Epithelial cell of esophagus (primary cell): ENCODE measurements around the gene DOC2A.

Experiments used
- DNase-seq: peaks from one replicate; pipeline ENCODE4 v3.0.0; 2010; ENCODE audit warnings: low read depth
- H3K4me3 ChIP-seq: 2 replicates; pipeline ENCODE4 v1.5.1; 2011; ENCODE audit warnings: mild to moderate bottlenecking, low read length, control low read depth
- TF ChIP-seq, protein P1 (sequence below): IDR thresholded peaks from 2 replicates; pipeline ENCODE4 v1.5.1; 2011; ENCODE audit warnings: low read depth, mild to moderate bottlenecking, low read length, control low read depth, inconsistent platforms; ENCODE audit not compliant: insufficient read depth; ENCODE audit errors: missing control alignments

Gene DOC2A

DNA sequence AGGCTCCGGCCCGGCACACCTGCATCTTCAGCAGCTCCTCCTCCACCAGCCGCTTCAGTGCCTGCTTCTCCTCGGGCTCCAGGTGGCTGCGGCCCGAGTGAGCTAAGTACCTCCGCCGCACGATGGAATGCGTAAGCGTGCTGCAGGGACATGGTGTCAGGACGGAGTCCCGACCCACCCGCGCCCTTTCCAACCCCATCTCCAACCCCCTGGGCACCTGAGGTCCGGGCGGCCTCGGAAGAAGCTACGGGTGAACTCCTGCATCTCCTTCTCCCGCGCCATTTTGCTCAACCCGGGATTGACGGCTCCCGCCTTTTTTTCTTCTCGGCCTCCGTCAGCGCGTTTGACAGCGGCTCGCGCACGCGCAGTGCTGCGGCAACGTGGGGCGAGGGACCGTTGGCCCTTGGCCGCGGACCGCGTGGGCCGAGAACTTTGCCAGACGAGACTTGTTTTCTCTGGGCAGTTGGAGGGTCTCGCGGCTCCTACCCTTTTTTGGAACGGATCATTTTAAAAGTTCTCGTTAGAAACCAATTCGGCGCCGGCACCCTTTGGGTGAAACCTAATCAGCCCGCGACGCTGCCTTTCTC is 15.4 kb downstream of the DOC2A start, which contains the start of gene HIRIP3:
TSS of gene HIRIP3 (minus strand) at position 294 of the 587 bp plus-strand sequence. CDS start at position 282, 12 bp downstream.
- TF ChIP-seq, protein P1, sequence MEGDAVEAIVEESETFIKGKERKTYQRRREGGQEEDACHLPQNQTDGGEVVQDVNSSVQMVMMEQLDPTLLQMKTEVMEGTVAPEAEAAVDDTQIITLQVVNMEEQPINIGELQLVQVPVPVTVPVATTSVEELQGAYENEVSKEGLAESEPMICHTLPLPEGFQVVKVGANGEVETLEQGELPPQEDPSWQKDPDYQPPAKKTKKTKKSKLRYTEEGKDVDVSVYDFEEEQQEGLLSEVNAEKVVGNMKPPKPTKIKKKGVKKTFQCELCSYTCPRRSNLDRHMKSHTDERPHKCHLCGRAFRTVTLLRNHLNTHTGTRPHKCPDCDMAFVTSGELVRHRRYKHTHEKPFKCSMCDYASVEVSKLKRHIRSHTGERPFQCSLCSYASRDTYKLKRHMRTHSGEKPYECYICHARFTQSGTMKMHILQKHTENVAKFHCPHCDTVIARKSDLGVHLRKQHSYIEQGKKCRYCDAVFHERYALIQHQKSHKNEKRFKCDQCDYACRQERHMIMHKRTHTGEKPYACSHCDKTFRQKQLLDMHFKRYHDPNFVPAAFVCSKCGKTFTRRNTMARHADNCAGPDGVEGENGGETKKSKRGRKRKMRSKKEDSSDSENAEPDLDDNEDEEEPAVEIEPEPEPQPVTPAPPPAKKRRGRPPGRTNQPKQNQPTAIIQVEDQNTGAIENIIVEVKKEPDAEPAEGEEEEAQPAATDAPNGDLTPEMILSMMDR: no peak
- peak; percentile 76 for DNase-seq
- H3K4me3 ChIP-seq: peak within 1 kb of the TSS; percentile 84

DNA sequence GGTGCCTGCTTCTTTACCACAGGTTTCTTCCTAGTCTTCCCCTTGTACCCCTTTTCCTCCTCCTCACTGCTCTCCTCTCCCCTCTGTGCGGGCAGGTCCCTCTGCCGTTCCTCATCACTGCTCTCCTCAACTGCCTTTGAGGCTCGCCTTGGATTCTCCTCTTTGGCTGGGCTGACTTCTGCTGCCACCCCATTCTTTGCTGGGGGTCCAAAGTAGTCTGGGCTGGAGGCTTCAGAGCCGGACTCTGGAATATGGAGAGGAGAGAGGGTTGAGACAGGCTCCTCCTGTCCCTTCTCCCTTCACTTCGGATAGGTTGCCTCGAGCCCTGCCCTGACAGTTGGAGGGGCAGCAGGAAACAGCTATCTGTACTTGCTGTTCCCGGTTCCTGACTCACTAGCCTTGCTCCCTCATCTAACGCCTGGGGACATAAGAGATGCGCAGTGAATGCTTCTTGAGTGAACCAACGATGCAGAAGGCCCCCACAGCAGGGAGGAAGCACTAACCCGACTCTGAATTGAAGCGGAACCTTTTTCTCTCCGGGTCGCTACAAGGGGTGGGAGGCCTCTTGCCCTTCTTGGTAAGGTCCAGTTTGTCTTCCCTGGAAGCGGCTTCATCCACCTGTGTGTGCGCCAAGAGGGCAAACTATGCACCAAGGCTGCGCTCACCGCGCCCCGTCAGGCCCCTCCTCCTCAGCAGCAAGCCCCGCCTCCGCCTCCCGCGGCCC is 16.1 kb downstream of the DOC2A start:
- TF ChIP-seq, protein P1: no peak
- peak; percentile 91 for DNase-seq
- peak overlapping the region; percentile 84 for H3K4me3 ChIP-seq

DNA sequence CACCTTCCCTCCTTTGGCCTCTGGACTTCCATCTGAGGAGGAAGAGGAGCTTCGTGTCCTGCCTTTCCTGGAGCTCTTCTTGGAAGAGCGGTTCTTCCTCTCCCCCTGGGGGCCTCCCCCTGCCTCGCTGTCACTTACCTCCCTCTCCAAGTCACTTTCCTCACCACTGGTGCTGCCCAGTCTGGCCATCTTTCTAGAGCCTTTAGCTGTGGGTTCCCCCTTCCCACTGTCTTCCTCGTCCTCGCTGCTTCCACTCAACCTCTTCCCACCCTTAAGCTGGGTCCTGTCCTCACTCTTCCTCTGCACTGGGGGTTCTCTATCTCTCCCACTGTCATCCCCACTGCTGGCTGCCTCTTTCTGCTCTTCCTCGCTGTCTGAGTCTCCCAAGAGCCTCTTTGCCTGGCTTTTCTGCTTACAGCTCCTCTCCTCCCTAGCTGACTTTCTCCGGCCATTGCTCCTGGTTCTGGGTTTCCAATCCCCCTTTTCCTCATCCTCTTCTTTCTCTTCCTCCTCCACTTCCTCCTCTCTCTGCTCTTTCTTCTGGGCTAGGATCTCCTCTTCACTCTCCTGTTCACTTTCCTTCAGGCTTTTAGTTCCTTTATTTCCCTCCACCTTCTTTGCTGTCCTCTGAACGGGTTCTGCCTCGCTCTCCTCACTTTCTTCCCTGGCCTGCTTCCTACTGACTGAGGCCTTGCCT is 16.8 kb downstream of the DOC2A start:
- DNase-seq: no peak
- H3K4me3 ChIP-seq: no peak overlapping the region
- TF ChIP-seq, protein P1: no peak

DNA sequence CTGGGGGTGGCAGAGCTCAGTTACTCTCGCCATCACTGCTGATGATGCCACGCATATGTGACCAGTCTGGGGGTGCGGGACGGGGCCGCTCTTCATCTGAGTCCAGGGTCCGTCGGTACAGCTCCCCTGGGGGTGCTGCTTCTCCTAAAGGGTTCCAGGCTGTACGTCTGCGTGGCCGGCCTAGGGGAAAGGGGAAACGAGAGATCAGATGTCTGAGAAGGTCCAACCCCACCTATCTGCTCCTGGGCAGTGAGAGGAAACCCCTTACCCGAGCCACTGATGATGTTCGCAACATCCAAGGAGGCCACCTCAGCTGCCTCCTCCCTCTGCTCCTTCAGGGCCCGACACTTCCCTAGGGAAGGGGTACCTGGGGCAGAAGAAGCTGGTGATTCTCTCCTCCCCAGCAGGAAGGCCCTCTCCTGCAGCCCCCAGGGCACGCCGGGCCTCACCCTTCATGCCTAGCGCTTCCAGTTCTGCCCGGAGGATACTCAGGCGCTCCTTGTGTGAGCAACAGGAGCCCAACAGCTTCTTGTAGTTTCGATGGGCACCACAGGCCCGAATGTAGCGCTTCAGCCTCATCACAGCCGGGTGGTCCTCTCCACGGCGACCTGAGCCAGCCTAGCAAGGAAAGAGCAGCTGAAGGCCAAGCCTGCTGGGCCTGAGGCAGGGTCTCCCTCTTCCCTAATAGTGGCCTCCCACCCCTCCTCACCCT is 17.5 kb downstream of the DOC2A start:
- DNase-seq: no peak
- H3K4me3 ChIP-seq: no peak overlapping the region
- TF ChIP-seq, protein P1: no peak

DNA sequence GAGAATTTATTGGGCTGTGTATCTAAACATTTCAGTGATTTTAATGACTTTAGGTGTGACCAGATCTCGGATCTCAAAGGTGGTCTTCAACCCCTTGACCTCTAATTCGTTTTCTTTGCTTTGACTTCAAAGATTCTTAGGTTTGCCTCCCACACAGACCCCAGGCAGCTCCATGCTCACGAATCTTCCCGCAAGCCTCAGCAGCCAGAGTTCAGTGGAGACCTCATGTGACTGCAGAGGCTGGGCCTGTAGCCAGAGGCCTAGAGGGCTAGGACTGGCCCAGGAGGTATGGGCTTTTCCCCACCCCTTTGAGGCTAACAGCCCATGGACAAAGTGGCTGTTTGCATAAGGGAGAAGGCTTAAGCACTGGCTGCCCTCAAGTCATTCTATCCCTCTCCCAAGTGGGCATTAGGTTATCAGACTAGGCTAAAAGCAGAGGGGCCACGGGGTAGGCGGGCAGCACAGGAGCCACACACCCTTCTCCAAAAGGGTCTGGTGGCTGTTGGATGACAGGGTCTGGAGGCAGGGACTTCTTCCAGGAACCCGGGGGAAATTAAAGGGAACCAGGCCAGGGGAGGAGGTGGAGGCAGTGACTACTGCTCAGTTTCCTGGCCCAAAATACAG is 18.4 kb downstream of the DOC2A start:
- DNase-seq: no peak
- TF ChIP-seq, protein P1: no peak
- no peak overlapping the region for H3K4me3 ChIP-seq

DNA sequence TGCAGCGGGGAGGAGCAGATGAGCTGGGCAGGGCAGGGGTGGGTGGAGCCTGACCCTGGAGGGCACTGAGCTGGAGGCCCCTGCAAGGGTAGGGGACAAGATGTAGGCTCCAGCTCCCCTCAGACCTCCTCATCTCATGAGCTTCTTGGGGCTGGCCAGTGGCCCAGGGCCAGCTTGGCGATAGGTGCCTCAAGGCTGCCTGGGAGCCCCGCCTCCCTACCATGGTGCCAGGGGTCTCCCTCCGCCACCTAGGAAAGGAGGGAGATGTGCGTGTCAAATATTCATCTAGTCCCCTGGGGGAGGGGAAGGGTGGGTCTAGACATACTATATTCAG is 19.3 kb downstream of the DOC2A start:
- H3K4me3 ChIP-seq: no peak overlapping the region
- DNase-seq: no peak
- TF ChIP-seq, protein P1: no peak
